ENCODE results near the gene CCR8. TPM values are rescaled to one million over a fixed set of nuclear protein-coding genes. Genes with fewer than 3 reads are reported as not detected.
"Not testable (repeated sequence)": the region's sequence is repeated elsewhere in the genome, so short reads cannot be mapped to it uniquely, and the experiment has no call there.

The CCR8 gene
- total RNA-seq, 1 donor from 2014 or later: not detected

GRCh38 chr3:39349080-39349479, 19.6 kb downstream of the CCR8 start:
- no peak for DNase-seq (ENCODE audit: low read depth)

DNA sequence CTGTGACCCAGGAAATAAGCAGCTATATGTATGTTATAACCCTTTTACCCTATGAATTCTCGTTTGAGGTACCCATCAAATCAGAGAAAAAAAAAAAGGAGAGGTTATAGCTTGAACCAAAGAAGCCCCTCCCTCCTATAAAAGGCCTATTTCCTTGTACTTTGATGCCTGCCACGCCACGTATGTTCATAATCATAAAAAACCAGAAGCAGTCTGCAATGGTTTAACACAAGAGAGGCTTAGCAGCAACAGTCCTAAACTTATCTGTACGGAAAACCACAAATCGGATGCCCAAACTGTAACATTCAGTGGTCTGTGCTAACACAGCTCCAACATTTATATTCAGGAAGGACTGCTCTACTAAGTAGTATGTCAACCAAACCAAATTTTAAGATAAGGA, 21.2 kb downstream of the CCR8 start:
- DNase-seq (ENCODE audit: low read depth): no peak

- not testable (repeated sequence) for DNase-seq (ENCODE audit: low read depth)
Measured at GRCh38 chr3:39351134-39351533, 21.6 kb downstream of the CCR8 start.

- DNase-seq (ENCODE audit: low read depth): not testable (repeated sequence)
Measured at GRCh38 chr3:39353168-39353927, 23.8 kb downstream of the CCR8 start.

- DNase-seq (ENCODE audit: low read depth): no peak
Measured at GRCh38 chr3:39358333-39358732, 28.8 kb downstream of the CCR8 start.

DNA sequence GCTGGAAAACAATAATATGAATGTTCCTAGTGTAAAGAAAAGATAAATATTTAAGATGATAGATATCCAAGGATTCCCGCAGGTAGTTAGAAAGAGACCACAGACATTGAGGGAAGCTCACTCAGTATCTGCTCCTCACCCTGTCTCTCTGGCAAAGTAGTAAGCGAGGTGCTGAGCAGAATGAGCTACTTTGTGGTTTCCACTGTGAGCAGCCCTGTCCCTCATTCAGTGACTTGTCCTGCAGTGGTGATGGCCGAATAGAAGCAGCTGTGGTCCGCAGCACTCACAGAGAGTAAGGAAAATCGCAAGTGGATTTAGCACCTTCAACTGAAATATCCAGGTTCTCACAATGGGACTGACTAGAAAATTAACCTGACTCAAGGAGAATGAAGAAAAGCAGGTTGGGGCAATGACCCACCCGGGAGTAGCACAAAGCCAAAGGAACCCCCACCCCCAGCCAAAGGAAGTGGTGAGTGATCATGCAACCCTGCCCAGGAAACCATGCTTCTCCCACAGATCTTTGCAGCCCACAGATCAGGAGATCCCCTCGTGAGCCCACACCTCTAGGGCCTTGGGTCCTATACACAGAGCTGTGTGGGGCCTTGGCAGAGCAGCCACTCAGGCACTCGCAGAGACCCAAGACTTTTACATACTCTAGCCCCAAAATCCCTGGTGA, 31.9 kb downstream of the CCR8 start:
- no peak for DNase-seq (ENCODE audit: low read depth)

GRCh38 chr3:39362192-39362591, 32.7 kb downstream of the CCR8 start:
- no peak for DNase-seq (ENCODE audit: low read depth)

DNA sequence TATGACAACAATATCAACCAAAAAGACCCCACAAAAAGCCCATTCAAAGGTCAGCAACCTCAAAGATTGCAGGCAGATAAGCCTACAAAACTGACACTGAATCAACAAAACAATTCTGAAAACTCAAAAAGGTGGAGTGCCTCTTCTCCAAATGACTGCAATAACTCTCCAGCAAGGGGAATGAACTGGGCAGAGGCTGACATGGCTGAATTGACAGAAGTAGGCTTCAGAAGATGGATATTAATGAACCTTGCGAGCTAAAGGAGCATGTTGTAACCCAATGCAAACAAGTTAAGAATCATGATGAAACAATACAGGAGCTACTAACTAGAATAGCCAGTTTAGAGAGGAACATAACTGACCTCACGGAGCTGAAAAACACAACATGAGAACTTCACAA, 33.3 kb downstream of the CCR8 start:
- DNase-seq (ENCODE audit: low read depth): no peak

DNA sequence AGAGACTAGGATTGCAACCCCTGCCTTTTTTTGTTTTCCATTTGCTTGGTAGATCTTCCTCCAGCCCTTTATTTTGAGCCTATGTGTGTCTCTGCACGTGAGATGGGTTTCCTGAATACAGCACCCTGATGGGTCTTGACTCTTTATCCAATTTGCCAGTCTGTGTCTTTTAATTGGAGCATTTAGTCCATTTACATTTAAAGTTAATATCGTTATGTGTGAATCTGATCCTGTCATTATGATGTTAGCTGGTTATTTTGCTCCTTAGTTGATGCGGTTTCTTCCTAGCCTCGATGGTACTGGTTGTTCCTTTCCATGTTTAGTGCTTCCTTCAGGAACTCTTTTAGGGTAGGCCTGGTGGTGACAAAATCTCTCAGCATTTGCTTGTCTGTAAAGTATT, 40.9 kb downstream of the CCR8 start:
- not testable (repeated sequence) for DNase-seq (ENCODE audit: low read depth)

- DNase-seq (ENCODE audit: low read depth): no peak
Measured at GRCh38 chr3:39372833-39373232, 43.3 kb downstream of the CCR8 start.

DNA sequence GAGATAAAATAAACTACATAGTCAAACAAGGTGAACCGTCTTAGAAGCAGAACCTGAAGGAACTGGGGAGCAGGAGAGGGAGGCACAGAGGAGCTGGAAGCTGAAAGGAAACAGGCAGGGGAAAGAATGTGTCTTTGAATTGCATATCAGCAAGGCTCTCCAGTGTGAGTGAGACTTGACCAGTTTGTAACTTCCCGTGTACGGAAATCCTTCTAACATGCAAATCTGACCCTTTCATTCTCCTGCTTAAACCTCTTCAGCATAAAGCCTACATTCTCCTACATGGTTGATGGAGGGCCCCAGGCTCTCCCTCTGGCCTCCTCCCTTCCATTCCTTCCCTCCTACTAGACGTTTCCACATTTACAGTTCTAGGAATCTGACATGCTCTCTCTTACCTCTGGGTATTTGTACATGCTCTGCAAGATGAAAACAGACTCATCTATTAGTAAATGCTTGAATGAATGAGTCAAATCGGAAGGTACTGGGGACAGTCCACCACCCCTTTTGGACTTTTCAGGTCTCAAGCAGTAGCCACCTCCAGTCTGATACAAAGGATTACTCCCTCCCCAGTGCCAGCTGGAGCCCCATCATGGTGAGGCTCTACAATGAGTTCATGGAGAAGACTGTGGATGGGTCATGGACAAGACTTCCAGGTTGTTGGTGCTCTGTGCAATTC, 47.6 kb downstream of the CCR8 start:
- no peak for DNase-seq (ENCODE audit: low read depth)

- peak; percentile 48 for DNase-seq (ENCODE audit: low read depth)
Measured at GRCh38 chr3:39378088-39378487, 48.6 kb downstream of the CCR8 start.

DNA sequence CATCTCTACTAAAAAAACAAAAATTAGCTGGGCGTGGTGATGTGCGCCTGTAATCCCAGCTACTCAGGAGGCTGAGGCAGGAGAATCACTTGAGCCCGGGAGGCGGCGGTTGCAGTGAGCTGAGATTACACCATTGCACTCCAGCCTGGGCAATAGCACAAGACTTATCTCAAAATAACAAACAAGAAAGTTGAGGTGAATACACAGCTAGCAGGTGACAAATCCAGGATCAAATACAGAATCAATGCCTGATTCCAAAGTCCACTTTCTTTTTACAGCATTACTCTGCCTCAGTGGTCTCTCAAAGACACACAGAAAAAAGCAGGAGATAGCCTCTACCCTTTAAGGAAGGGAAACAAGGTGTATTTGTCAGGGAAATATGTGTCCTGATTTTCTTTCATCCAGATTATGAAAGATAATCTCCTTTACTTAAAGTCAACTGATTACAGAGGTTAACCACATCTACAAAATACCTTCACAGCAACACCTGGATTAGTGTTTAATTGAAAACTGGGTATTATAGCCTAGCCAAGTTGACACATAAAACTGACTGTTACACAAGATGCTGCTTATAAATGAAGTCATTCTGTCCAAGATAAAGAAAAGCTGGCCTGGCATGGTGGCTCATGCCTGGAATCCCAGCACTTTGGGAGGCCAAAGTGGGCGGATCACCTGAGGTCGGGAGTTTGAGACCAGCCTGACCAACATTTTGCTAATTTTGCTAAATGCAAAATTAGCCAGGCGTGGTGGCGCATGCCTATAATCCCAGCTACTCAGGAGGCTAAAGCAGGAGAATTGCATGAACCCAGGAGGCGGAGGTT, 49.7 kb downstream of the CCR8 start:
- no peak for DNase-seq (ENCODE audit: low read depth)

DNA sequence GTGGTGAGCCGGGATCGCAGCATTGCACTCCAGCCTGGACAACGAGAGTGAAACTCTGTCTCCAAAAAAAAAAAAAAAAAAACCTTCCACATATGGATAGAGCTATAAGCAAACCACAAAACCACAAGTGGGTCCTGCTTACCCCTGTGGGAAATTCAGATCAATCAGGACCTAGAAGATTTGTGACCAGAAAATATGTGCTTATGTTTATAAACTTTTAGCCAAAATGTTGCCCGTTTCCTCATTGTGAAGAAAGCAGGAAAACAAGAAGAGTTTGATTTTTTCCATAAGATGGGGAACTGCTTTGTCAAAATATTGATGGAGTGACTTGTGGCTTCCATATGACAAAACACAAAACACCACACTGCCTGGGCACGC, 50.3 kb downstream of the CCR8 start:
- DNase-seq (ENCODE audit: low read depth): no peak

GRCh38 chr3:39381432-39381831, 51.9 kb downstream of the CCR8 start:
- DNase-seq (ENCODE audit: low read depth): no peak

Other genes with a start within 250 kb of the CCR8 start
- gene GORASP1, start 222.1 kb upstream of the CCR8 start, total RNA-seq: 31.8 and 35.8 TPM in 2 replicates
- gene TTC21A, start 222.0 kb upstream of the CCR8 start, total RNA-seq: 2.1 and 4.7 TPM in 2 replicates
- gene CSRNP1, start 176.1 kb upstream of the CCR8 start, total RNA-seq: 12.3 and 16.1 TPM in 2 replicates
- not detected in 2 replicates for gene XIRP1, start 137.1 kb upstream of the CCR8 start, total RNA-seq
- 0.17 TPM in 1 of 2 replicates, not detected in the other for gene CX3CR1, start 49.7 kb upstream of the CCR8 start, total RNA-seq
- 19.7 and 20.1 TPM in 2 replicates for gene SLC25A38, start 53.7 kb downstream of the CCR8 start, total RNA-seq
- gene RPSA, start 77.0 kb downstream of the CCR8 start, total RNA-seq: 539 and 1,854 TPM in 2 replicates
- gene MOBP, start 138.0 kb downstream of the CCR8 start, total RNA-seq: 1.6 TPM in 1 of 2 replicates, not detected in the other

All from renal cortical epithelial cell (primary cell).